Keratinocyte (primary cell): ENCODE measurements around the gene KIF1B.

ENCODE experiments used
- CTCF ChIP-seq, 3 experiments: IDR thresholded peaks in 1 of 3; conservative IDR thresholded peaks in 1 of 3; optimal IDR thresholded peaks in 1 of 3; 2 replicates in 2 of 3; 3 replicates in 1 of 3; pipeline versions ENCODE3 to v1.5.1; 2011; ENCODE audit warnings: low read length in 3 of 3, mild to moderate bottlenecking in 3 of 3, moderate library complexity in 2 of 3, control low read depth in 1 of 3, inconsistent platforms in 1 of 3; ENCODE audit not compliant: insufficient read depth in 2 of 3; ENCODE audit errors: extremely low read depth in 1 of 3
- EZH2 ChIP-seq: IDR thresholded peaks from one replicate; pipeline ENCODE4 v1.6.1; 2012; ENCODE audit warnings: inconsistent platforms, mild to moderate bottlenecking, low read length, moderate library complexity

DNA sequence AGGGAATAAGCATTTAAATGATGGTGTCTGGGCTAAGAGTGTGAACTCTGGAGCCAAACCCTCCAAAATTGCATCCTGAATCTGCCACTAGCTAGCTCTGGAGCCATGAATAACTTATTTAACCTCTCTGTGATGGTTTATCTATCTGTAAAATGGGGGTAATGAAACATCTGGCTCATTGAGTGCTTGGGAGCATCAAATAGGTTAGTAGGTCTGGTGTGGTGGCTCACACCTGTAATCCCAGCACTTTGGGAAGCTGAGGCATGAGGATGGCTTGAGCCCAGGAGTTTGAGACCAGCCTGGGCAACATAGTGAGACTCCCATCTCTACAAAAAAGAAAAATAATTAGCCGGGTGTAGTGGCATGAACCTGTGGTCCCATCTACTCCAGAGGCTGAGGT lies 42.8 kb downstream of the KIF1B start:
- no peak for TF ChIP-seq EZH2
- no peak for TF ChIP-seq CTCF (optimal IDR thresholded peaks at IDR 0.05 in 1 of 3, IDR thresholded peaks at IDR 0.05 in 1 of 3, conservative IDR thresholded peaks at IDR 0.05 in 1 of 3; ENCODE audit: extremely low read depth in 1 of 3, insufficient read depth in 2 of 3, low read length in 3 of 3)
